Mesenchymal stem cell (in vitro differentiated cells and primary cell): ENCODE data around the gene CDKN1A.

Experiments used
- DNase-seq: peaks from one replicate; pipeline ENCODE4 v3.0.0-alpha.2; 2013
- H2AFZ ChIP-seq: one replicate; pipeline ENCODE4 v1.6.1; 2013; ENCODE audit warnings: low read depth, mild to moderate bottlenecking, control low read depth, inconsistent platforms, low read length, moderate library complexity
- H2AK5ac ChIP-seq: 2 replicates; pipeline ENCODE4 v1.6.1; 2013; ENCODE audit warnings: low read length, moderate library complexity, mild to moderate bottlenecking, inconsistent platforms; ENCODE audit not compliant: severe bottlenecking
- H2BK120ac ChIP-seq: one replicate; pipeline ENCODE4 v1.6.1; 2013; ENCODE audit warnings: low read depth, mild to moderate bottlenecking, inconsistent platforms, low read length, moderate library complexity
- H2BK12ac ChIP-seq, 2 experiments: one replicate each; pipeline ENCODE4 v1.6.1; 2013; ENCODE audit warnings: inconsistent platforms in 2 of 2, low read length in 2 of 2, mild to moderate bottlenecking in 2 of 2, moderate library complexity in 2 of 2, control low read depth in 1 of 2
- H2BK15ac ChIP-seq: one replicate; pipeline ENCODE4 v1.6.1; 2013; ENCODE audit warnings: mild to moderate bottlenecking, low read depth, inconsistent platforms; ENCODE audit not compliant: poor library complexity, severe bottlenecking
- H2BK5ac ChIP-seq: 2 replicates; pipeline ENCODE4 v1.6.1; 2013; ENCODE audit warnings: low read depth, mild to moderate bottlenecking, low read length, control low read depth, inconsistent platforms; ENCODE audit not compliant: poor library complexity, severe bottlenecking
- H3K14ac ChIP-seq, 2 experiments: one replicate each; pipeline ENCODE4 v1.6.1; 2013; ENCODE audit warnings: inconsistent platforms in 2 of 2, low read length in 2 of 2, control low read depth in 1 of 2, mild to moderate bottlenecking in 1 of 2, moderate library complexity in 1 of 2
- H3K18ac ChIP-seq, 2 experiments: one replicate each; pipeline ENCODE4 v1.6.1; 2013; ENCODE audit warnings: inconsistent platforms in 2 of 2, low read length in 2 of 2, control low read depth in 1 of 2, low read depth in 1 of 2, mild to moderate bottlenecking in 1 of 2
- H3K23ac ChIP-seq, 2 experiments: one replicate each; pipeline ENCODE4 v1.6.1; 2013; ENCODE audit warnings: inconsistent platforms in 2 of 2, low read length in 2 of 2, mild to moderate bottlenecking in 2 of 2, moderate library complexity in 2 of 2, control low read depth in 1 of 2
- H3K27ac ChIP-seq: 2 replicates; pipeline ENCODE4 v1.5.1; 2013; ENCODE audit warnings: mild to moderate bottlenecking, moderate library complexity, low read length, control low read depth, inconsistent platforms; ENCODE audit not compliant: poor library complexity, severe bottlenecking
- H3K27me3 ChIP-seq, 2 experiments: 2 replicates each; pipeline versions ENCODE4 v1.6.1 to v1.7.0; 2013; ENCODE audit warnings: low read length in 2 of 2, mild to moderate bottlenecking in 2 of 2, moderate library complexity in 2 of 2, control low read depth in 1 of 2, inconsistent platforms in 1 of 2; ENCODE audit not compliant: control insufficient read depth in 1 of 2, insufficient read depth in 1 of 2
- H3K36me3 ChIP-seq, 2 experiments: 2 replicates each; pipeline versions ENCODE4 v1.6.1 to v1.7.0; 2013; ENCODE audit warnings: low read length in 2 of 2, control low read depth in 1 of 2, inconsistent platforms in 1 of 2, low read depth in 1 of 2, mild to moderate bottlenecking in 1 of 2; ENCODE audit not compliant: insufficient read depth in 2 of 2, control insufficient read depth in 1 of 2
- H3K4ac ChIP-seq, 2 experiments: one replicate each; pipeline ENCODE4 v1.6.1; 2013; ENCODE audit warnings: inconsistent platforms in 2 of 2, low read length in 2 of 2, mild to moderate bottlenecking in 2 of 2, moderate library complexity in 2 of 2, control low read depth in 1 of 2, low read depth in 1 of 2
- H3K4me1 ChIP-seq: 2 replicates; pipeline ENCODE4 v1.6.1; 2013; ENCODE audit warnings: low read depth, low read length, control low read depth; ENCODE audit not compliant: control insufficient read depth, insufficient read depth
- H3K4me2 ChIP-seq: 2 replicates; pipeline ENCODE4 v1.6.1; 2013; ENCODE audit warnings: low read length, mild to moderate bottlenecking, inconsistent platforms; ENCODE audit not compliant: poor library complexity, severe bottlenecking
- H3K4me3 ChIP-seq, 2 experiments: 2 replicates each; pipeline versions ENCODE4 v1.5.1 to v1.7.0; 2013; ENCODE audit warnings: low read length in 2 of 2, mild to moderate bottlenecking in 2 of 2, control low read depth in 1 of 2, low read depth in 1 of 2; ENCODE audit not compliant: insufficient read depth in 1 of 2
- H3K79me1 ChIP-seq: replicated peaks from 2 replicates; pipeline ENCODE4 v1.6.1; 2013; ENCODE audit warnings: mild to moderate bottlenecking, control low read depth, low read length, inconsistent platforms; ENCODE audit not compliant: poor library complexity, severe bottlenecking
- H3K9ac ChIP-seq: 2 replicates; pipeline ENCODE4 v1.7.0; 2013; ENCODE audit warnings: mild to moderate bottlenecking, low read length, moderate library complexity
- H3K9me3 ChIP-seq: 2 replicates; pipeline ENCODE4 v1.7.0; 2013; ENCODE audit warnings: mild to moderate bottlenecking, low read length; ENCODE audit not compliant: control insufficient read depth
- H4K8ac ChIP-seq: one replicate; pipeline ENCODE4 v1.6.1; 2013; ENCODE audit warnings: inconsistent platforms, mild to moderate bottlenecking, low read length, moderate library complexity
- H4K91ac ChIP-seq: one replicate; pipeline ENCODE4 v1.6.1; 2013; ENCODE audit warnings: mild to moderate bottlenecking, low read length, inconsistent platforms
- WGBS: methylation state at CpG from one replicate; pipeline ENCODE4 v1.1.7; 2013; ENCODE audit warnings: mixed read lengths; 5-methylcytosine and 5-hydroxymethylcytosine counted together

The CDKN1A gene

DNA sequence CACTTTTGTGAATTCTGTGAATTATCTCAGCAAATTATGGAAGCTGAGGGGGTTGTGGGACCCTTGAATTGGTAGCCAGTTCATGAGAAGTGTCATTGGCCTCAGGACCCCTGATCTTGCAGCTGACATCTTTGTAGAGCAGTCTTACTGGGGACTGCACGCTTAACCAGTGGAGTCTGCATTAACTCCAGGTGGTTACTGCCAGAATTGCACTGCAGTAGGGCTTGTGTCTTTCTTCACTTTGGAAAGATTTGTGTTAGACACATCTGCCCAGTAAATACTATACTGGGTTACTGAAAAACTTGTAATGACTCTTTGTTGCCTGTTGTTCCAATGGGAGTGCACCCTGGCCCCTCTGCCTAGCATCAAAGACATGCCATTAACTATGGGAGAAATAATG lies 21.2 kb upstream of the CDKN1A start:
- Histone ChIP-seq H3K27me3 (peaks cover 0 to 17% of the 10 kb centered on the region in 2 experiments), H4K91ac (no peak overlapping the region), H3K4ac (no peak overlapping the region), H3K23ac (no peak overlapping the region), H3K9ac (no peak overlapping the region), H3K4me3 (no peak overlapping the region), H3K4me2 (no peak overlapping the region), H2AFZ (no peak overlapping the region), H3K27ac (peak overlapping the region; percentile 80), H3K9me3 (peaks cover 4% of the 10 kb centered on the region), H3K36me3 (no peaks in the 10 kb centered on the region), H3K14ac (no peak overlapping the region), H2BK12ac (no peak overlapping the region), H4K8ac (no peak overlapping the region), H2AK5ac (peak overlapping the region; percentile 21), H2BK120ac (no peak overlapping the region), H3K4me1 (peaks cover 9% of the 10 kb centered on the region), H2BK15ac (no peak overlapping the region), H2BK5ac (no peak overlapping the region), H3K18ac (no peak overlapping the region), H3K79me1 (no peaks in the 10 kb centered on the region)
- WGBS, result 88% methylated on average over 1 of the region's 1 CpG
- DNase-seq, result no peak

DNA sequence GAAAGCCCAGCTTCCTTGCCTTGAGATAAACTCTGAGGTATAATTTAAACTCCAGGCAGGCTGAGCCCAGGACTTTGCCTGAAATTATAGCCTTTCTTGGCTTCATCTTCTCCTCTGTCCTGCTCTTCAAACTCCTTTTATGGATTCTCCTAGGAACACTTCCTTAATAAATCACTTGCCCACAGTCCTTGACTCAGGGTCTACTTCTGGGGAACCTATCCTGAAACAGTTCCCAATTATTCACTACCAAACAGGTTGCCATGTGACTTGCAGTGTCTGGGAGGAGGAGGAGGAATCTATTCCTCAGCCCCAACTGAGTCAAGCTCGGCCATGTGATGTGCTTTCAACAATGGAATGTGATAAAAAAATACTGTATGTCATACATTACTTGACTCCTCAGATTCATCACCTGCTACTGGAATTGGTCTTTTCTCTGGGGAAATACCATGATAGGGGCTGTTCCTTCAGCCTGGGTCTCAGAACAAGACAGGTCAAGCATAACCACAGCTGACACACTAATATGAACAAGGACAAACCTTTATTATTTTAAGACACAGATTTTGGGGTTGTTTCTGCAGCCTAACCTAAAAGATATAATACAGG lies 20.5 kb upstream of the CDKN1A start:
- no peak overlapping the region for H3K9ac ChIP-seq

DNA sequence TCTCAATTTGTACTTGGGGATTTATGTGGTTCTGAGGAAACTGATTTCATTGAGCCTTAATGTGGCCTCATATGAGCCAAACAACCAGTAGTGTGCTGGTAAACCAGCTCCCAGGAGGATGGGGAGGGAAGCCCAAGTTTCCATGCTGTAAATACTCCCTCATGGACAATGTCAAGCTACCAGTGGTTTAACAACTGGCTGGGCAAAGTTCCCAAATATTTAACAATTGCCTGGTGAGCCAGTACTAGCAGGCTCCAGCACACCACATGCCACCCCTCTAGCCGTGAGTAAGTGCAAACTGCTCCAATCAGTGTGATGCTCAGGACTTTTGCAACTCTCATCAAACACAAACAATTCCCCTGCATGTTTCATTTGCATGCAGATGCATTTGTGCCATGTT lies 19.2 kb upstream of the CDKN1A start:
- H3K4me2 ChIP-seq, result no peak overlapping the region
- no peak overlapping the region for H3K18ac ChIP-seq
- H4K8ac ChIP-seq, result no peak overlapping the region
- no peak overlapping the region for H2AK5ac ChIP-seq
- no peak overlapping the region for H2BK12ac ChIP-seq
- H2BK5ac ChIP-seq, result no peak overlapping the region
- peaks cover 4% of the 10 kb centered on the region for H3K9me3 ChIP-seq
- no peaks in the 10 kb centered on the region for H3K79me1 ChIP-seq
- H3K27me3 ChIP-seq, result peaks cover 0 to 17% of the 10 kb centered on the region in 2 experiments
- DNase-seq, result peak; percentile 66
- H3K36me3 ChIP-seq, result no peaks in the 10 kb centered on the region
- H3K14ac ChIP-seq, result no peak overlapping the region
- WGBS, result 73% methylated on average over 1 of the region's 1 CpG
- H3K4me3 ChIP-seq, result no peak overlapping the region
- no peak overlapping the region for H3K27ac ChIP-seq
- H2BK120ac ChIP-seq, result no peak overlapping the region
- peak overlapping the region; percentile 23 for H3K9ac ChIP-seq
- H4K91ac ChIP-seq, result no peak overlapping the region
- no peak overlapping the region for H2BK15ac ChIP-seq
- H3K23ac ChIP-seq, result no peak overlapping the region
- peaks cover 9% of the 10 kb centered on the region for H3K4me1 ChIP-seq
- no peak overlapping the region for H3K4ac ChIP-seq
- H2AFZ ChIP-seq, result no peak overlapping the region

More for the DNA sequence above, 20.5 kb upstream of the CDKN1A start:
- H2BK120ac ChIP-seq, result no peak overlapping the region
- no peaks in the 10 kb centered on the region for H3K79me1 ChIP-seq
- no peak overlapping the region for H2BK12ac ChIP-seq
- peak overlapping the region; percentile 15 for H2BK5ac ChIP-seq
- peaks cover 4% of the 10 kb centered on the region for H3K9me3 ChIP-seq
- H3K18ac ChIP-seq, result no peak overlapping the region
- H3K23ac ChIP-seq, result no peak overlapping the region
- H3K4me1 ChIP-seq, result peaks cover 9% of the 10 kb centered on the region
- H3K4me2 ChIP-seq, result no peak overlapping the region
- H3K4me3 ChIP-seq, result no peak overlapping the region
- H3K27me3 ChIP-seq, result peaks cover 0 to 17% of the 10 kb centered on the region in 2 experiments
- H3K14ac ChIP-seq, result no peak overlapping the region
- H3K27ac ChIP-seq, result peak overlapping the region; percentile 80
- DNase-seq, result peak; percentile 52
- no peak overlapping the region for H2BK15ac ChIP-seq
- no peaks in the 10 kb centered on the region for H3K36me3 ChIP-seq
- no peak overlapping the region for H3K4ac ChIP-seq
- peak overlapping the region; percentile 64 for H2AK5ac ChIP-seq
- no peak overlapping the region for H2AFZ ChIP-seq
- no peak overlapping the region for H4K8ac ChIP-seq
- WGBS, result no CpG with 5 or more reads among the region's 1 CpG
- H4K91ac ChIP-seq, result no peak overlapping the region

DNA sequence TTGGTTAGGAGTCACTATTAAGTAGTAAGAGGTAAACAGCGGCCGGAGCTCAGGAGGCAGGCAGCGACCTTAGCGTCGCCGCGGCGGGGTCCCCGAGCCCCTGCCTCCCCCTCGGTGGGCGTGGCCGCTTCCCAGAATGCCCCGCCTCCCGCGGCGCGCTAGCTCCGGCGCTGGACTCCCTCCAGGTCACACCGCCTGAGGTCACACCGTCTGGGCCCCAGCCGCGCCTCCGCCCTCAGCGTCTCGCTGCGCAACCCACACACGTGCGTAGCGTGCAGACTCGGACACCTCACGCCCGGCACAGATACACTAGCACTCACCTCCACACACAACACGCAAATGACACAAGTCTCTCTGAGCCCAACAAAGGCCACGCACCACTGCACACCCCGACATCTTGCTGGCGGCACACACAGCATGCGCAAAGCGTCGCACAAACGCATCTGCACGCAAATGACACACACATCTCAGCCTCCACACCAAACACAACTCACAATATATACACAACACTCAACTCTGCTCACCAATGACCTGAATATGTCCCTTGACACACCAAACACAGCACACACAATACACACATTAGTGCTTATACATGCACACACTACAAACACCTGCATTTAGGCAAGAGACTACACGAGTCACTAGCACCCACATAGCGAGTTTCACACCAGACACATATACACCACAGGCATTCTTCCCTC lies 17.6 kb upstream of the CDKN1A start:
- Histone ChIP-seq H3K27ac (no peak overlapping the region), H2AFZ (no peak overlapping the region), H3K79me1 (no peaks in the 10 kb centered on the region), H3K9ac (no peak overlapping the region), H4K8ac (peak overlapping the region; percentile 22), H3K4me3 (peak overlapping the region; percentile 3 to 10), H3K23ac (no peak overlapping the region), H3K4ac (no peak overlapping the region), H3K14ac (no peak overlapping the region), H3K18ac (peak overlapping the region in 1 of 2 experiments; percentile 84), H4K91ac (peak overlapping the region; percentile 29), H2BK12ac (peak overlapping the region in 1 of 2 experiments; percentile 46), H3K4me1 (peaks cover 7% of the 10 kb centered on the region), H3K9me3 (peaks cover 4% of the 10 kb centered on the region), H2AK5ac (no peak overlapping the region), H2BK120ac (no peak overlapping the region), H2BK15ac (no peak overlapping the region), H3K36me3 (no peaks in the 10 kb centered on the region), H2BK5ac (no peak overlapping the region), H3K4me2 (no peak overlapping the region), H3K27me3 (peaks cover 0 to 9% of the 10 kb centered on the region in 2 experiments)
- WGBS, result 51% methylated on average over 44 of the region's 44 CpGs
- DNase-seq, result no peak
